ENCODE data around the gene CDADC1.
A peak's percentile ranks its signal among the peaks of the same experiment; 100 is the strongest.

CDADC1 gene

GRCh38 chr13:49245101-49245500 lies 2.6 kb upstream of the CDADC1 start:
- peaks cover 10% of the 10 kb centered on the region for H3K36me3 ChIP-seq (ENCODE audit: low read depth)
- ATAC-seq (ENCODE audit: low read depth) (no peak), DNase-seq (ENCODE audit: low spot score) (no peak)
- peaks cover 5% of the 10 kb centered on the region for H3K4me1 ChIP-seq (ENCODE audit: insufficient read depth, poor library complexity, severe bottlenecking)
- H3K4me3 ChIP-seq (ENCODE audit: severe bottlenecking) = no peak overlapping the region
- no peaks in the 10 kb centered on the region for H3K9me3 ChIP-seq (ENCODE audit: severe bottlenecking)
- no peaks in the 10 kb centered on the region for H3K27me3 ChIP-seq (ENCODE audit: insufficient read depth, poor library complexity, severe bottlenecking)
- no peak overlapping the region for H3K27ac ChIP-seq (ENCODE audit: poor library complexity, severe bottlenecking)
- TF ChIP-seq CTCF (IDR thresholded peaks at IDR 0.05; ENCODE audit: poor library complexity, severe bottlenecking) = no peak

- Histone ChIP-seq H3K36me3 (ENCODE audit: low read depth) (peaks cover 17% of the 10 kb centered on the region), H3K4me1 (ENCODE audit: insufficient read depth, poor library complexity, severe bottlenecking) (peaks cover 5% of the 10 kb centered on the region), H3K27me3 (ENCODE audit: insufficient read depth, poor library complexity, severe bottlenecking) (no peaks in the 10 kb centered on the region), H3K9me3 (ENCODE audit: severe bottlenecking) (no peaks in the 10 kb centered on the region), H3K4me3 (ENCODE audit: severe bottlenecking) (peak overlapping the region; percentile 60), H3K27ac (ENCODE audit: poor library complexity, severe bottlenecking) (peak overlapping the region; percentile 37)
- no peak for TF ChIP-seq CTCF (IDR thresholded peaks at IDR 0.05; ENCODE audit: poor library complexity, severe bottlenecking)
- DNase-seq (ENCODE audit: low spot score) (no peak), ATAC-seq (ENCODE audit: low read depth) (peak; percentile 58)
Measured at GRCh38 chr13:49246850-49247642, 679 bp upstream of the CDADC1 start.

- peak overlapping the region; percentile 60 for H3K4me3 ChIP-seq (ENCODE audit: severe bottlenecking)
- H3K4me1 ChIP-seq (ENCODE audit: insufficient read depth, poor library complexity, severe bottlenecking) = peaks cover 5% of the 10 kb centered on the region
- H3K9me3 ChIP-seq (ENCODE audit: severe bottlenecking) = no peaks in the 10 kb centered on the region
- TF ChIP-seq CTCF (IDR thresholded peaks at IDR 0.05; ENCODE audit: poor library complexity, severe bottlenecking) = peak; percentile 32
- peak overlapping the region; percentile 37 for H3K27ac ChIP-seq (ENCODE audit: poor library complexity, severe bottlenecking)
- no peak for DNase-seq (ENCODE audit: low spot score)
- ATAC-seq (ENCODE audit: low read depth) = no peak
- H3K36me3 ChIP-seq (ENCODE audit: low read depth) = peaks cover 27% of the 10 kb centered on the region
- no peaks in the 10 kb centered on the region for H3K27me3 ChIP-seq (ENCODE audit: insufficient read depth, poor library complexity, severe bottlenecking)
Measured at GRCh38 chr13:49248622-49249002, 887 bp downstream of the CDADC1 start.

GRCh38 chr13:49251326-49251725 lies 3.6 kb downstream of the CDADC1 start:
- Histone ChIP-seq H3K4me1 (ENCODE audit: insufficient read depth, poor library complexity, severe bottlenecking) (peaks cover 5% of the 10 kb centered on the region), H3K36me3 (ENCODE audit: low read depth) (peaks cover 42% of the 10 kb centered on the region), H3K27ac (ENCODE audit: poor library complexity, severe bottlenecking) (no peak overlapping the region), H3K4me3 (ENCODE audit: severe bottlenecking) (no peak overlapping the region), H3K9me3 (ENCODE audit: severe bottlenecking) (no peaks in the 10 kb centered on the region), H3K27me3 (ENCODE audit: insufficient read depth, poor library complexity, severe bottlenecking) (no peaks in the 10 kb centered on the region)
- no peak for DNase-seq (ENCODE audit: low spot score)
- ATAC-seq (ENCODE audit: low read depth) = no peak
- TF ChIP-seq CTCF (IDR thresholded peaks at IDR 0.05; ENCODE audit: poor library complexity, severe bottlenecking) = no peak

- ATAC-seq (ENCODE audit: low read depth) (no peak), DNase-seq (ENCODE audit: low spot score) (no peak)
- H3K4me1 ChIP-seq (ENCODE audit: insufficient read depth, poor library complexity, severe bottlenecking) = no peaks in the 10 kb centered on the region
- no peaks in the 10 kb centered on the region for H3K27me3 ChIP-seq (ENCODE audit: insufficient read depth, poor library complexity, severe bottlenecking)
- no peak overlapping the region for H3K27ac ChIP-seq (ENCODE audit: poor library complexity, severe bottlenecking)
- H3K4me3 ChIP-seq (ENCODE audit: severe bottlenecking) = no peak overlapping the region
- H3K9me3 ChIP-seq (ENCODE audit: severe bottlenecking) = no peaks in the 10 kb centered on the region
- peaks cover 53% of the 10 kb centered on the region for H3K36me3 ChIP-seq (ENCODE audit: low read depth)
- no peak for TF ChIP-seq CTCF (IDR thresholded peaks at IDR 0.05; ENCODE audit: poor library complexity, severe bottlenecking)
Measured at GRCh38 chr13:49253310-49253709, 5.6 kb downstream of the CDADC1 start.
